ENCODE data around the gene DEDD.
A peak's percentile ranks its signal among the peaks of the same experiment; 100 is the strongest.

Gene DEDD

DNA sequence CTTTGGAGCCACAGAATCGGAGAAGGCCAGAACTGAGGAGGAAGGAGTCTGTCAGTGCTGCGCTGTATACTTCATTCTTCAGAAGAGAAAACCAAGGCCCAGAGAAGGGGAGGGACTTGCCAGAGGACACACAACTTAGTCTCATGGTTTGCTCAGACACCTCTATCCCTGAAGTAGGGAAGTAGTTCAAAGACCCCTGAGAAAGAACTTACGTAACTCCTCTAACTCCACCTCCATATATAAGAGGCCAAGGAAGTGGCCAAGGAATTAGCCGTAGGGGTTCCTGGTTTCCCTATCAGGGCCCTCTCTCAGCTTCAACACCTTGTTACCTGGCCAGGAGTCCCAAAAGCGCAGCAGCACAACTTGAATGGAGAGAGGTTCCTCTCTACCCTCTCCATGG lies 42.5 kb downstream of the DEDD start:
- DNase-seq, result no peak

DNA sequence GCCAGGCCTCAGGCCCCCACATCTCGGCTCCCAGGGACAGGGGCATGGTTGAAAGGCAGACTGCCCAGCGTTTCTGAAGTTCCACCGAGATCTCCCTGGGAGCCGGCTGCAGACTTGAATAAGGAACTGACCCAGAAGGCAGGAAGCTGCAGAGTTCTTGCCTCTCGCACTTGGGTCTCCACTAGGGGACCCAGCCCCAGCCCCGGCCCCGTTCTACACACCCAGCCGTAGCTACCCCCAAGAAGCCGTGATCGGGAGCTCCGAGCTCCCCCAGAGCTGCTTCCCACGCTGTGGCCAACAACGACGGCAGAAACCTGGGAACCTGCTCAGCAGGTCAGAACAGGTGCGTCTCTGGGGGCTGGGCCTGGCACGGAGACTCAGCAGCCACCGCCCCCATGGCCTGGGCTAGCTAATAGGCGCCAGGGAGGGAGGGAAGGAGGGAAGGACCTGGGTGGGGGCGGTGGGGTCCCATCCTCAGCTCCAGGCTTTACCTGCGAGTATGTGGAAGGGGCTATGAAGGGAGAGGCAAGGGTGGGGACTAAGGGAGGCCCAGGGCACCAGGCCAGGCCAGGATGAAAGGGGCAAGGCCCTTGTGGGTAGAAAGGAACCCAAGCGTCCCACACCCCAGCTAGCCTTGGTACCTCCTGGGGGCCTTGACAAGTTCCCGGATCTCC lies 43.1 kb downstream of the DEDD start, which contains the start of gene NECTIN4:
NECTIN4 (minus strand) TSS at position 308 of the 674 bp plus-strand sequence; CDS start at position 46, 262 bp downstream.
- DNase-seq, result no peak

DNA sequence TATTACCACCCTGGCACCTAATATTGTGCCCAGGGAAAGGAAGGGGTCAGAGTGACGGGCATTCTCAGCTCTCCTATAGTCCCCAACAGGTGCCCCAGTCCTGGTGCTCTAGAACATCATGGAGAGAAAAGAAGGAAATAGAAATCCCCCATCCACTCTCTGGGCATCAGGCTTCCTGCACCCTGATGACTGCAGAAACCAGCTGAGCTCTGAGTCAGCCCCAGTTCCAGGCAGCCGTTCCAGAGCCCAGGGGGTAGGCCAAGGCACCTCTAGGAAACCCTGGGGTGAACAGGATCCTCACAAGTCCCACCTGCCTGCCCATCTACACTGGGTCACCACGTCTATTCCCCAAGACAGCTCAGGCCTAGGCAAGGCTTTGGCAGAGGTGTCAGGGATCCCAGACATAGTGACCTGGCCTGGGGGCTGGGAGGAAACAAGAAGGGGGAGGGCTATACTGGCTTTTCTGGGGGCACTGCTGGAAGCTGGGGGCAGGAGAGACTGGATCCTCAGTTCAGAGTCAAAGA lies 43.8 kb downstream of the DEDD start:
- no peak for DNase-seq

DNA sequence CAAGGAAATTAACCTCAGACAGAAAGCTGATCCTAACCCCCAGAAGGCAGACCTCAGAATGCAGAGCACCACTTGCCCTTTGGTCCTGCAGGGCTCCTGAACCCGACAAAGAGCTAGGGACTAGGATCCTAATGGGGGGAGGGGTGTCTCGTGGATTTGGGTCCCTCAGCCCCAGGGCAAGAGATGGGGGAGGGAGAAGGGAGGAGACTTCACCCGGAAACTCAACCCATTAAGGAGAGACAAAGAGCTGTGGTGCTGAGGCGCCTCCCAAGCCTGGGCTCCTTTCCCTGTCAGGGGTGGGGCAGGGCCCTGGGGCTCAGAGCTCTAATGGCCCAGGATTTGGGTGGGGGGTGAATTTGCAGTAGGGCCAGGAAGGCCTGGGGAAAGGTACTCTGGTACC lies 46.0 kb downstream of the DEDD start:
- no peak for DNase-seq

DNA sequence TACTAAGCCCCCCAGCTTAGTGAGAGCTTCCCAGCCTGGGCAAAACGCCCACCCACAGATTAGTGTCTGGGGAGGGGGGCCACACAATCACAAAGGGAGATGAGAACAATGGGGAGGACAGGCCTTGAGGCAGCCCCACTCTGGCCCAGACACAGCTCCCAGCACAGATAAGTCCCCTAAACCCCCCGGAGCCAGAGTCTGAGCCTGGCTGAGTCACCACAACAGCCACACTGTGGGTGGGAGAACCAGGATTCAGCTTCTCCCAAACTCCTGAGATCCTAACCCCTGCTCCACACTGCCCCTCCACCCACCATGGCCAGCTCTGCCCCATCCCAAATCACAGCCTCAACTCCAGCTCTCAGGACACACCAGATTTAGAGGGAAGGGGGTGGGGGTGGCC lies 47.3 kb downstream of the DEDD start:
- DNase-seq, result no peak

DNA sequence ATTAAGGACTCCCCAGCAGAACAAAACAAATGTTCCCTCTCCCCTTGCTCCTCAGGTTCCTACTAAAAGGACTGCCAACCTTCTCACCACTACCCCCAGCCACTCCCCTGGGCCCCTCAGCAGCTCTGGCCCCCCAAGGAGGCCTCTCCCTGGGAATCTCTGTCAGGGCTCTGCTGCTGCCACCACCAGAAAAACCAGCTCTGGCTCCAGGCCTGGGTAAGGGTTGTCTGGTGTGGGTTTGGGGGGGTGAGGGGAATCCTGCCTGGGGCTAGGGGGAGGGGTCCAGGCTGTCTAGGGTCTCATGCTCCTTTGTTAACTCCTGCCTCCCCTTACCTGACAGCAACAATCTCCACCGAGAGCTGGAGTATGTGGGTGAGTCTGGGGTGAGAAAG lies 47.9 kb downstream of the DEDD start:
- no peak for DNase-seq

DNA sequence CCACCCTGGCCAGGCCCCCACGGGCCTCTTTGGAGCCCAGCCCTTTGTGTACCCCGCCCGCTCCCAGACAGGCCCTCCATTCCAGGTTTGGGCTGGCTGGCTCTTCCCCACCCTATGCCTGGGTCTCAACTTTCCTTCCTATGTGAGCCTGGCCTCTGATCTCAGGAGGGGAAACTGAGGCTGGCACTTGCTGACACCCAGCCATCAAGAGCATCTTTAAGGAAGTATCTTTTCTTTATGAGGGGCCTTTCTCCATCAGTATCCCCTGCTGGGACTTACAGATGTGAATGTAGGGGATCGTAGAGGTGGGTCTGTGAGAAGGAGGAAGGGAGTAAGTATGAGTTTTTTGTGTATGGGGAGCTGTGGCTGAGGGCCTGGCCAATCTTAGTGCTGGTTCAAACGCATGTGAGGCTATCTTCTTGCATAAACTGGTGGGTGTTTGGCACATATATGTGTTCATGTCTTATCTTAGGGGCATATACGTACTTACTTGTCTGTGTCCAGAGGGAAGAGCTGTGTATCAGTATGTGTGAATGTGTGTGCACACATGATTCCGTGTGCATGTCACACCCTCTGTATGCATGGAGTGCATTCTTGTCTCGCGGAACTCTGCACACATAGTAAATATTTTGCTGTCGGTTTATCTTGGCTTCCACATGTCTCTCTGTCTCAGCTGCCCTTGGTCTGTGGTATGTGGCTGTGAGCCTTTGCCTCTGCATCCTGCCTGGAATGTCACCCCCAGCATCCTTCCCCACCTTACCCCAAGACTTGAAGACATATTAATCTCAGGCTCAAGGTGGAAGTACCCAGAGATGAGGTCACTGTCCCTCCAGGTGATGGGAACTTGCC lies 48.5 kb downstream of the DEDD start:
- no peak for DNase-seq

DNA sequence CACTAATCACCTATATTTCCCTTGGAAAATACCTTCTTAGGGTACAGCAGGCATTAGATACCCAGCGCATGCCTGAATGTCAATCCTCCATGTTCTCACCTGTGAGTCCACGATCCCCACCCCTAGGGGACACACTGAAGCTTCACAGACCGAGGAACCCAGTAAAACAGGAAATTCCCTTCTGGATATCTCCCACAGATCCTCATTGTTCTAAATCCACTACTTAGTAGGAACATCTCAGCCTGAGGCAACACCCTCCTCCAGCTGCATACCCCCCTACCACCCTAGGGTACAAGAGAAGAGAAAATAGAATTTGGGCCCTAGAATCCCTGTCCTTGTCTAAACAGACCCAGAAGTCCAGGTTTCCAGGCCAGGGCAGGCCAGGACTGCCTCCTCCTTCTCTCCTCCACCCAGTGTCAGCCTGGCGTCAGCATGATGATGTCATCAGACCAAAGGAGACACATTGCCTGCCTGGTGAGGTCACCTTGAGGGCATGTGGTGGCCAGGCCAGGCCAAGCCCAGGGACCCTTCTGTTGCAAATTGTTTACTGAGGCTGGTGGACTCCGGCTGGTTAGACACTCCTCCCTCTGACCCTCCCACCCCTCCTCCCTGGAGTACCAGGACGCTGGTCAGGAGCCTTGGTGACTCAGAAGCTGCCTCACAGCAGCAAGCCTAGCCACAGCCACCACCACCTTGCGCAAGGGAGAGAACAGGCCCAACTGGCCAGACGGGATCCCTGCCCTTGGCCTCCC lies 49.3 kb downstream of the DEDD start:
- DNase-seq, result no peak

DNA sequence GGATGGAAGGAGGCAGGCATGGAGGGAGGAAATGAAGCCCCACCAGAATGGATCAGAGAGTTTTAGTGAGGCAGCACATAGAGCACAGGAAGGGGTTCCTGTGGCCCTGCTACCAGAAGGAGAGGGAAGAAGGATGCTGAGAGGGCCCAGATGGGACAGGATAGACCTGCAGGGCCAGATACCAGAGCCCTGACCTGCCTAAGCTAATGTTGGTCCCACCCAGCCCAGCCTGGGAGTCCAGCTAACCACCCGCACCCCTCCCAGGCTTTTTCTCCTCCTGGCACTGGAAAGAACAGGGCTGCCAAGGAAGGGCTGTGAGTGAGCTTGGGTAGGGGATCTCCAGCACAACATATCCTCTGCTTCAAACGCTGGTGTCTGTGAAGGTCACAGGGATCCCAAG lies 50.0 kb downstream of the DEDD start:
- no peak for DNase-seq

DNA sequence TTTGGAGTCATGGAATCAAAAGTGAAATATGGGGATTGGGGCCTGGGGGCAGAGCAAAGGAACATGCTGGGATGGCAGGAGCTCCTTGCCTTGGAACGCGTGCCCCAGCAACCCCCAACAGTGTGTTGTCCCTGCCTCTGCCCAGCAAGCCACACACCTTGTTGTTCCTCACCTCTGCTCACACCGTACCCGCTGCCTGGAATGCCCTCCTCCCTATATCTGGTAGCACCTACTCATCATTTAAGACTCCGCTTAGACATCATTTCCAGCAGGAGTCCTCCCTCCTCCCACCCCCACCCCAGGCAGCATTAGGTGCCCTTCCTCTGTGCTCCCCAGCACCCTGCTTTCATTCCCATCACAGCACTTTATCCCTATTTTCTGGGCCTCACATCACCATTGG lies 50.9 kb downstream of the DEDD start:
- no peak for DNase-seq

DNA sequence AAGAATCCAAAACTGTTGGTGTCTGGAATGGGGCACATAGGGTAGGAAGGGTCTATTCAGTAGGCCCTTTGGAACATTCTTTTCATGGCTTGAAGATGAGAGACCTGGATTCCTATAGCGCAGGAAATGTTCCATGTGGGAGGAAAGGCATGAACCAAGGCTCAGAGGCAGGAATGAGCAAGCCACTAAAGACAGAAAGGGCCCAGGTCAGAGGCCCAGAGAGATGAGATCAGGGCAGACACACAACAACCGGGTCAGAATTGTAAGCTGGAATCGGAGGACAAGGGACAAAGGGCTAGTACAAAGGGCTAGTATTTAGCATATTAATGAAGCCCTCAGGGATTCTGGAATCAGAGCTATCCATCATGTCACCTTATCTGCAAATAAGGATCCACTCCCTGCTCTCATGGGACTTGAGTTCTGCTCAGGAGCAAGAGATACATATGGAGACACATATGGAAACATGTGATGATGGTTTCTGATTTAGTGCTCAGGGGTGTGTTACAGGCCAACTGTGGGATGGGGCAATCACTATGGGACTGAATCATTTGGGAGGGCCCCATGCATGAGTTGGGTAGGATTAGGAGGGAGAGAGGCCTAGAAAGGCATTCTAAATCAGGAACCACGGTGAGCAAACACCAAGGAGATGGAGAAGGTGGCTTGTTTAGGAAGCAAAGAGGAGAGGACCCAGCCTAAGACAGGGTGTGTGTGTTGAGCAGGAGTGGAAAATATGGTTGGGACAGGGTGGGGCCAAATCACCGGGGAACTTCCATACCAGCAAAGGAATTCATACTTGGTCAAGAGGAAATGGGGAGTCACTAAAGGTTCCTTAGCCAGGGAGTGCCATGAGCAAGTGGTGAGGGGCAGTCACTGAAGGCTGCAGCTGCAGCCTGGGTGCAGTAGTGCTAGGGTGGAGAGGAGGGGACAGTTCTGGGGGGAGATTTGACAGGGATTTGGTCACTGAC lies 51.7 kb downstream of the DEDD start:
- DNase-seq, result no peak

DNA sequence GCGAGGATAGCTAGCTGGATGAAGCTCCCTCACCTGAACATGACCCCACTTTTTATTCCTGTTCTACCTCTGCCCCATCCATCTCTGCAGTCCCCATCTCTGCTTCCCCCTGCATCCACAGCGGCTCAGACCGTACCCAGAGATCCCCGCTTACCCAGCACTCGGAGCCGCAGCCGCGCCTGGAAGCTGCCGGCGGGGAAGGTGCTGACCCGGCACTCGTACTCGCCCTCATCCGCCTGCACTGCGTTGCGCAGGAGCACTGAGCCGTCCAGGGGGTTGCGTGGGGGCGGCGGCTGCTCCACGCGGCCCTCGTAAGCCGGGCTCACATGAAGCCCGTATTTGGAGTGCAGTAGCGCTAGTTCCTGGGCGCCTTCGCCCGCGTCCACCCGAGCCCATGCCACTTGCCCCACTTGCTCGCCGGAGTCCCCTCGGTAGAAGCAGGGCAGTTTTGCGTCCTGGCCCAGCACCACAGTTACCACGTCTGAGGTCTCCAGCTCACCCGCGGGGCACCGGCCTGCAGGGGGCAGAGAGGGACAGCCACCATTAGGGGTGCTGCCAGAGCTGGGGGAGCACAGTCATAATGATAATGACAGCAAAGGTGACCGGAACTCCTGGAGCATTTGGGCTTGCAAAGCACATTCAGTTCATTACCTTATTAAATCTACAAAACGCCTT lies 52.9 kb downstream of the DEDD start:
- DNase-seq, result no peak

DNA sequence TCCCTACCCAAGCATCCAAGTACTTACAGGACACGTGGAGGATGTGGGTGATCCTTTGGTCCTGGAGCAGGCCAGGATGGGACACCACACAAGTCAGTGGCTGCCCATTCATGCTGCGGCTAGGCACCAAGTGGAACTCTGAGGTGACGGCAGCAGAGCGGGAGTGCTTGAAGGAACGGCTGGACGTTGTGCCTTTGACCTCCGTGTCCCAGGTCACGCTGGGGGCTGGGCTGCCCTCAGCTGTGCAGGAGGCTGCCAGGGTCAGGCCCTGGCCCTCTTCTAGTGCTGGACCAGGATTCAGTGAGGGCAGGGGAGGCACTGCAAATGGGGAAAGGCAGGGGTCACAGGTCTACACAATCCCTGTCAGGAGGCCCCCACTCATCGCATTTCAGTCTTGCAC lies 55.0 kb downstream of the DEDD start:
- no peak for DNase-seq

DNA sequence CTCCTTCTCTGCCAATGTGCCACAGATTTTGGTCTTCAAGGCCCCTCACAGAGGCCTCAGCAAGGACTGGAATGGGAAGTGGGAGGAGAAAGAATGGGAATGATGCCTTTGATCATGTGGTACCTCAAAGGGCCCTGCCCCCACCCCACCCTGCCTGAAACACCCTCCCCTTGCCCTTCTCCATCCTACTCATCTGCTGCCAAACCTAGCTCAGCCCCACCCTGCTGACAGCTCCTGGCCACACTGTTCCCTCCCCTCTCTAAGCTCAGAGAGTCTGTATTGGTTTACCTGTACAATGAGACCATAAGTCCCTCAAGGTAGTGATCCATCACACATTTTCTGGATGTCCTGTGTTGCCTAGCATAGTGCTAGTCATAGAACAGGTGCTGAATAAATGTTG lies 56.1 kb downstream of the DEDD start:
- no peak for DNase-seq

DNA sequence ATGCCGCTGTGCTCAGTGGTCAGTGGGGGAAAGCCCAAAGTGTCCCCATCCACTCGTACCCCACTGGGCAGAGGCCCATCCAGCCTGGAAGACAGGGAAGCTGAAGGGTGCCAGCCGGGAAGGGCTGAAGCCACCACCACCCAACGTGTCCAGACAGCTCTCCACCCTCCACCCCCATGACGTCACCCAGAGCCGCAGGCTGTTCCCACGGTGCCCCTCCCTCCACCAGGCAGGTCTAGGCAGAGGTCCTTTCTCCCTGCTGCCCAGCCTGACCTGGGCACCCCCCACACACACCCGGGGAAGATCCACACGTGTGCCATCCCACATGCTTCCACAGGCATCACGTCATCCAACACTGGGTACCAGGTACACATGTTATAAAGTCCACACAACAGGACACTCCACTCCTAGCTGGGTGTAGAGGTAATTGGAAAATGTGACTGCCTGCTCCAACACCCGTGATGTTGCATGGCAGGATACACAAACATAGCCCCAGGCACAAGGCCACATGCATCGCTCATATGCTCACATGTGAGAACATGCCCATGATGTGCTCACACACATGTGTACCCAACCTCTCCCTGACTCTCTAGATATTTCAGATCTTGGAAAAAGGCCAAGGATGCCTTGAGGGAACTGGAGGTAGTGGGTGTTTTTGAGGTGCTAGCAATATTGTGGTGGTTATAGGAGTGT lies 57.6 kb downstream of the DEDD start:
- no peak for DNase-seq

DNA sequence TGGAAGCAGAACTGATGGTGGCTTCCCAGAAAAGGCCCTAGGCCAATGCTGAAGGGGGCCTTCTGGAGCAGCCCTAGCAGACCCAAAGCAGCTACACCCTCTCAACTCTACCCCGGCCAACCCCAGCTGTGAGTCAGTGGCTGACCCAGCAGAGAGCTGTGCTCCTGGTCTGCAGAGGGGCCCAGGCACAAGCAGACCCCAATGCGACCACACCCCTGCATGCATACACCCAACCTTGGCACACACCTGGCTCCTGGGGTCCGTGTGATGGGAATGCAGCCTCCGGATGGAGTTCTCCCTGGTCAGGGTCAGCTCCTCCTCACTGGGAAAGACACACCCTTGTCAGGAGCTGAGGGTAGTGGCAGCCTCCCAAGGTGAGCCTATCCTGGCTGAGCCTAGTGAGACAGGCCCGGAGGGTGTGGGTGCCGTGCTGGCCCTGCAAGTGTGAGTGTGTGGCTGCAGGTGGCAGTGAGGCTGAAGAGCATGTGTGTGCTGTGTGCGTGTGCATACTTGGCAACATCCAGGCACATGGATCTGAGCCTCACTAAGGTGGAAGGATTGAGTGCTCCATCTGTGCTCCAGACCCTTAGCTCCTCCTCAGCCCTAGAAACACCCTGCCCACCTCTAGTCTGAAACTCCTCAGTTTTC lies 58.9 kb downstream of the DEDD start:
- no peak for DNase-seq

DNA sequence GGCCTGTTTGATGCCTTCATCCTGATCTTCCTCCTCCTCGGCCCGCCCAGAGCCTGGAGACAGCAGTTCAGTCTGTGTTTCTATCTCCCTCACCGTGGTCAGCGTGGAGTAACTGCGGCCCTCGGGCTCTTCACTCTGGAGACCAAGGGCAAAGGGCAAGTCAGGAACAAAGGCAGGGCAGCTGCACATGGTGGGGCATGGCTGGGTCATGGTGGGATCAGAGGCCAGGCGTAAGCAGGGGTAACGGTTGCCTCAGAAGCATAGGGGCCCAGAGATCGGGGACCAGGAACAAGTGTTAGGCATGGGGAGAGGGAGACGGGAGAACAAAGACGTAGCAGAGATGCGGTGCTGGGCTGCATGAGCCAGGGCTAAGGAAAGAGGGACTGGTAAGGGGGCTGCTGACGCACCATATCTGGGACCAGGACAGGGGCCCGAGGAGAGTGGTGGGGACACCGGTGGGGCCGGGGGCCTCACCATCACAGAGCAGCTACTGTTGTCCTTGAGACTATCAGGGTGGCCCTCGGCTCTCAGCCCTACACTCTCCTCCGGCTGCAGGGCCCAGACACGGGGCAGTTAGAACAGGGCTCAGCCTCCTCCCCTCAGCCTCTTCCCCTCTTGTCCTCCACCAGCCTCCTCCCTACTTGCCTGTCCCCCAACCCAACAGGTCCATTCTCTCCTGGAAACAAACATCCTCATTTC lies 59.6 kb downstream of the DEDD start:
- DNase-seq, result no peak

DNA sequence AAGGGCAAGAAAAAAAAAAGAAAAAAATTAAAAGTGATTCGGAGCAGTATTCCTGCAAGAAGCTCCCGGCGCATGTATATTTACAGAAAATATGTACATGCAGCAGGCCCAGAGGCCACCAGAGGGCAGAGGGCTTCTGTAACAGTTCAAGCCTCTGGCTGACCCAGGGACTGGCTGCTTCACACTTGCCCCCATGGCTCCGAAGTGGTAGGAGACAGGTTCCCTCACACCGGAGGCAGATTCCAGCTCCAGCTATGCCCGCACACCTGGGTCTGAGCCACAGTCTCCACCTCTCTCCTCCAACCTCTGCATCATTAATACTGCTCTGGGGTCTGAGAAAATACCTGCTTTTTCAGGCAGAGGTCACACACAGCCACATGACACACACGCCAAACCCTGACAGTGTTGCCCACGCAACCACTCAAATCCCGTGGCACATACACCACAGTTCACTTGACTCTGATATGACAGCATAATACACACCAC lies 60.5 kb downstream of the DEDD start:
- peak; percentile 37 to 41 for DNase-seq

Data from stimulated activated CD4-positive, alpha-beta T cell treated with anti-CD3 and anti-CD28 coated beads, Interleukin-2, amount 100 ng/mL, for 48 hours (primary cell).